Nephron progenitor cell (in vitro differentiated cells): ENCODE measurements around the gene DYNC2H1.

Source experiments
- DNase-seq: peaks from one replicate; pipeline ENCODE4 v3.0.0; 2021
- H3K27ac Mint-ChIP-seq: 2 replicates; pipeline ENCODE4 v1.8.0; 2021; ENCODE audit warnings: mild to moderate bottlenecking, moderate library complexity, mixed read lengths
- H3K27me3 Mint-ChIP-seq: 2 replicates; pipeline ENCODE4 v1.8.0; 2021; ENCODE audit warnings: mild to moderate bottlenecking, low read depth, mixed read lengths; ENCODE audit not compliant: poor library complexity
- H3K36me3 Mint-ChIP-seq: 2 replicates; pipeline ENCODE4 v1.8.0; 2021; ENCODE audit warnings: low read depth, mixed read lengths
- H3K4me1 Mint-ChIP-seq: 2 replicates; pipeline ENCODE4 v1.8.0; 2021; ENCODE audit warnings: mixed read lengths
- H3K4me3 Mint-ChIP-seq: 2 replicates; pipeline ENCODE4 v1.8.0; 2021; ENCODE audit warnings: mild to moderate bottlenecking, moderate library complexity, mixed read lengths
- H3K9me3 Mint-ChIP-seq: 2 replicates; pipeline ENCODE4 v1.8.0; 2021; ENCODE audit warnings: mild to moderate bottlenecking, moderate library complexity, mixed read lengths
- TF ChIP-seq, protein P1 (sequence below): fragments of 200-600 bp; sonication (generic); IDR thresholded peaks from 2 replicates; pipeline ENCODE4 v1.5.0; 2021; ENCODE audit warnings: antibody characterized with exemption

Gene DYNC2H1

DNA sequence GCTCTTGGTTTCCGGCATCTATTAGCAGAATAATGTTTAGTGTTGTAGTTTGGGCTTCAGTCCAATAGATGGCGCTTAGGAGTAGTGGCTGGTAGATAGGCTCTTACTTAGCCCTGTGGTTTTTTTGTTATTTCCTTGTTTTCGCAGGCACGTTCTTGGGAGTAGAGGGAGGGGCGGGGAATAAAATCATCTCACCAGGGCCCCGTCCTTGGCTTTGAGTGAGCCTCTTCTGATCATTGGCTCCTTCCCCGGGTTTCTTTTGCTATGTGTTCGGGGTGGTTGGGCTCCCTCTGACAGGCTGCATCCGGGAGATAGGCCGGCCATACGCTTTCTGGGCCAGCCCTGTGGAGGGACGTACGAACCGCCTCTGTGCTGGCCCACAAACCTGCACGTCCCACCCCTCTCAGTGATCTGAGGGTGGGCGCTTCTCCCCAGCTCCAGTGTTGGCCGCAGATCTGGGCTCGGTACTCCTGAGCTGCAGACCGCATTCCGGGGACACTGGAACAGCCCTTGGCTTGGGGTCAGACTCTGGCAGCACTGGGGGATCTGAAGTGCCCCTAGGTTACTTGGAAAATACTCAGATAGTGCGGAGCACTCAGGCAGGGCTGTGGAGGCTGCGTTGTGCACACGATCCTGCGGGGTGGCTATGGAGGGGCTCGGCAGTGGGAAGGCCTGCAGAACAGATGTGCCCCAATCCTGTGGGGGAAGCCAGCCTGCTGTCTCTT is 217.0 kb downstream of the DYNC2H1 start:
- H3K4me1 Mint-ChIP-seq = peaks cover 9% of the 10 kb centered on the region
- TF ChIP-seq, protein P1, sequence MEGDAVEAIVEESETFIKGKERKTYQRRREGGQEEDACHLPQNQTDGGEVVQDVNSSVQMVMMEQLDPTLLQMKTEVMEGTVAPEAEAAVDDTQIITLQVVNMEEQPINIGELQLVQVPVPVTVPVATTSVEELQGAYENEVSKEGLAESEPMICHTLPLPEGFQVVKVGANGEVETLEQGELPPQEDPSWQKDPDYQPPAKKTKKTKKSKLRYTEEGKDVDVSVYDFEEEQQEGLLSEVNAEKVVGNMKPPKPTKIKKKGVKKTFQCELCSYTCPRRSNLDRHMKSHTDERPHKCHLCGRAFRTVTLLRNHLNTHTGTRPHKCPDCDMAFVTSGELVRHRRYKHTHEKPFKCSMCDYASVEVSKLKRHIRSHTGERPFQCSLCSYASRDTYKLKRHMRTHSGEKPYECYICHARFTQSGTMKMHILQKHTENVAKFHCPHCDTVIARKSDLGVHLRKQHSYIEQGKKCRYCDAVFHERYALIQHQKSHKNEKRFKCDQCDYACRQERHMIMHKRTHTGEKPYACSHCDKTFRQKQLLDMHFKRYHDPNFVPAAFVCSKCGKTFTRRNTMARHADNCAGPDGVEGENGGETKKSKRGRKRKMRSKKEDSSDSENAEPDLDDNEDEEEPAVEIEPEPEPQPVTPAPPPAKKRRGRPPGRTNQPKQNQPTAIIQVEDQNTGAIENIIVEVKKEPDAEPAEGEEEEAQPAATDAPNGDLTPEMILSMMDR = peak; percentile 68
- no peaks in the 10 kb centered on the region for H3K27me3 Mint-ChIP-seq
- H3K4me3 Mint-ChIP-seq = no peak overlapping the region
- peak; percentile 44 for DNase-seq
- peaks cover 43% of the 10 kb centered on the region for H3K36me3 Mint-ChIP-seq
- no peaks in the 10 kb centered on the region for H3K9me3 Mint-ChIP-seq
- H3K27ac Mint-ChIP-seq = no peak overlapping the region

DNA sequence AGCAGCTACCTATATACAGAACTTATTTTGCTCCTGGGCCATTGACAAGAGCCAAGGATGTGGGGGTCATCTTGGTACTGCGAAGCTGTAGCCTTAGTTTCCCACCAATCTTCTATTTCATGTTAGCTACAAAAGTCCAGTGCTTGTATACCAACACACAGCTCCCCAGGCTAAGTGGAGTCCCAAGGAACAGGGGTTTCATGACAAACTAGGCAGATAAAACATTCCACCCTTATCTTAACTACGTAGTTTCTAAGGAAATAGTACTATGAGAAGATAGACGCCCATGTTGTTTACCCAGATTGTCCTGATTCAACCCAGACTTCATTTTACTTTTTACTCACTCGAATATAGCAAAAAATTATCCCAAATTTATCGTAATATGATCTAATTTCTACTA is 218.5 kb downstream of the DYNC2H1 start:
- Mint-ChIP-seq H3K27ac (no peak overlapping the region), H3K27me3 (no peaks in the 10 kb centered on the region), H3K4me3 (no peak overlapping the region), H3K36me3 (peaks cover 54% of the 10 kb centered on the region), H3K4me1 (peaks cover 9% of the 10 kb centered on the region), H3K9me3 (no peaks in the 10 kb centered on the region)
- no peak for DNase-seq
- TF ChIP-seq, protein P1 = no peak

DNA sequence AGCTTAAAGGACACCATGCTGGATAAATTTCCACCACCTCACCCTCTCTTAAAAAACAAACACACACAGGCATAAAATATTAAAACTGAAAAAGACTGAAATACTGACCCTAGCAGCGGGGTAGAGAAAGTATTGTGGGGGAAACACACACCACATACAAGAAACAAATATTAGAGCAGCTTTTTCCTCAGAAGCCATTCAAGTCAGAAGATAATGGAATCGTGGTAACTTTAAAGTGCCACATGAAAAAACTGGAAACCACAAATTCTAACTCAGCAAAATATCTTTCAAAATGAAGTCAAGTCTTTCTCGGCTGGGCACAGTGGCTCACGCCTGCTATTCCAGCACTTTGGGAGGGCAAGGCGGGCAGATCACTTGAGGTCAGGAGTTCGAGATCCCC is 223.2 kb downstream of the DYNC2H1 start:
- TF ChIP-seq, protein P1 = no peak
- H3K27me3 Mint-ChIP-seq = no peaks in the 10 kb centered on the region
- no peak overlapping the region for H3K27ac Mint-ChIP-seq

DNA sequence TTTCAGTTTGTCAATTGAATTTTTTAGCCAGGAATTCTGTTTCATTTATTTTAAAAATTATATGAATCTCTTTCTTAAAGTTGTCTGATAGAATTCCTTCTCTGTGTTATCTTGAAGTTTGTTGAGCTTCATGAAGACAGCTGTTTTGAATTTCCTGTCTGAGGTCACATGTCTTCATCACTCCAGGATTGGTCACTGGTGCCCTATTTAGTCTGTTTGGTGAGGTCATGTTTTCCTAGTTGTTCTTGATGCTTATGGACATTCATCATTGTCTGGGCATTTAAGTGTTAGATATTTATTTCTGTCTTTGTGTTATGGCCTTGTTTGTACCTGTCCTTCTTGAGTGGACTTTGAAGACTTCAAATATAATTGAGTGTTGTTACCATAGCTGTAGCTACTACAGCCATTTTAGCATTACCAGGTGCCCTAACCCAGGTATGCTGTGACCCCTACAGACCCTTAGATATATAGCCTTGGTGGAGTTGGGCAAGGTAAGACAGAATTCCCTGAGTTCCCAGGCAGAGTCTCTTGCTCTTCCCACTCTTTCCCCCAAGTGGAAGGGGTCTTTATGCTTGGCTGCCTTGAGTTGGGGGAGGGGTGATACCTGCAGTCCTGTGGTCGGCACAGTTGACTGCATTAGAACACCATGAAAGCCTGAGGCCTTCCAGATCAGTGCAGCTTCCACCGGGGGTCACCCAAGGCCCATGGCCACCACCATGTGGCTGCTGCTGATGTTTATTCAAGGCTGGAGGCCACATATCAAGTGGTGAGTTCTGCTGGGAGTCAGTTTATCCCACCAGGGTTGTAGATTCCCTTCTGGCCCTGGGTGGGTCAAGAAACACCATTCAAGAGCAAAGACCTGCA is 229.6 kb downstream of the DYNC2H1 start:
- no peaks in the 10 kb centered on the region for H3K9me3 Mint-ChIP-seq
- H3K4me3 Mint-ChIP-seq = no peak overlapping the region
- H3K4me1 Mint-ChIP-seq = peaks cover 26% of the 10 kb centered on the region
- H3K27ac Mint-ChIP-seq = no peak overlapping the region
- peaks cover 2% of the 10 kb centered on the region for H3K27me3 Mint-ChIP-seq
- TF ChIP-seq, protein P1 = no peak
- H3K36me3 Mint-ChIP-seq = peaks cover 19% of the 10 kb centered on the region
- DNase-seq = peak; percentile 6

More for the DNA sequence above, 223.2 kb downstream of the DYNC2H1 start:
- H3K36me3 Mint-ChIP-seq = peaks cover 24% of the 10 kb centered on the region
- DNase-seq = no peak
- H3K4me1 Mint-ChIP-seq = no peaks in the 10 kb centered on the region
- H3K9me3 Mint-ChIP-seq = no peaks in the 10 kb centered on the region
- H3K4me3 Mint-ChIP-seq = no peak overlapping the region

DNA sequence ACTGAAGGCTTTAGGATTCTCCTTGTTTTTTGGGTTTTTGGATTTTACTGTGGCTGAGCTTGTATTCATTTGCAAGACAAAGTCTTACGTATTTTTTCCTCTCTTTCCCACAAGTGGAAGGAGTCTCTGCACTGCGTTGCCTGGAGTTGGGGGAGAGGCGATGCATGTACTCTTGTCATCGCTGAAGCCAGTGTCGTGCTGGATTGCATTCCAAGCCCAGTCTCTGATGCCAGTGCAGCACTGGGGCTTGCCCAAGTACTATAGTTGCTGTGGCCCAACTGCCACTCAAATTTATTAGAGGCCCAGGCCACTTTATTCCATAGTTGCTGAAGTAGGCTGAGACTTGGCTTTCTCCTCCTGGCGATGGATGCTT is 230.2 kb downstream of the DYNC2H1 start:
- DNase-seq = no peak
- TF ChIP-seq, protein P1 = no peak
- H3K9me3 Mint-ChIP-seq = no peaks in the 10 kb centered on the region
- peaks cover 19% of the 10 kb centered on the region for H3K36me3 Mint-ChIP-seq
- peaks cover 26% of the 10 kb centered on the region for H3K4me1 Mint-ChIP-seq
- H3K4me3 Mint-ChIP-seq = no peak overlapping the region
- H3K27me3 Mint-ChIP-seq = peaks cover 2% of the 10 kb centered on the region
- H3K27ac Mint-ChIP-seq = no peak overlapping the region
